Measurements from ENCODE around the gene MINAR1.

The MINAR1 gene

GRCh38 chr15:79432345-79433275 lies 474 bp downstream of the MINAR1 start:
- peak in 2 of 3 experiments; percentile 79 to 85 for DNase-seq

DNA sequence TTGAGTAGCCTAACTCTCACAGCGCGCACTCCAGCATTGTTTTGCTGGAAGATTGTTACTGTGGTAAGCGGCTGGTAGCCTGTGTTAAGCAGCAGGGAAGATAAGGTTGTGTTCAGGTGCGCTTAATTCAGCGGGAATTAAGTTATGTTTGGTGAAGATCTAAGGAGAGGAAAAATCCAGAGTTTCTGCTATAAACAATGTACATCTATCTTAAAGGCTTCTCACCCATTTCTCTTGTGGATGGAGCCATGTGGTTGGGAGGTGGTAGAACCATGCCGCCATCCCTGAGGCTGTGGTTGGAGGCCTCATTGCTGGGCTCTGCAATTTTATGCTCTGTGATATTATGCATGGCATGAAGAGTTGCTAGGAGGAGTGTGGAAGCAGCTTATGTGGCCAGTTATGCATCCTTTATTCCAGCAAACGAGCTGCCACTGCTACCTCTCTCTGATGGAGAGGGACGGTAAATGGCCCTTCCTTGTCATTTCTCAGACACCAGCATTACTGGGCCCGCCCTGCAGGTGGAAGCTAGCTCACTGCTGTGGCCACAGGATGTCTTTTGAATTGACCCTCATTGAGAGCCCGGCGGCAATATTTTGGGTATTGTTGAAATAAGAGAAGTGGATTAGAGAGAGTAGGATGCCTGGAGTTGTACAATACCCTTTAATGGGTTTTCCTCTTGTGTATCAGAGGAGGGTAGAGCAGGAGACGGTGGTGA lies 1.3 kb downstream of the MINAR1 start:
- DNase-seq: peak in 2 of 3 experiments; percentile 57 to 87

- DNase-seq: peak in 1 of 3 experiments; percentile 32
Measured at GRCh38 chr15:79434361-79434760, 2.2 kb downstream of the MINAR1 start.

DNA sequence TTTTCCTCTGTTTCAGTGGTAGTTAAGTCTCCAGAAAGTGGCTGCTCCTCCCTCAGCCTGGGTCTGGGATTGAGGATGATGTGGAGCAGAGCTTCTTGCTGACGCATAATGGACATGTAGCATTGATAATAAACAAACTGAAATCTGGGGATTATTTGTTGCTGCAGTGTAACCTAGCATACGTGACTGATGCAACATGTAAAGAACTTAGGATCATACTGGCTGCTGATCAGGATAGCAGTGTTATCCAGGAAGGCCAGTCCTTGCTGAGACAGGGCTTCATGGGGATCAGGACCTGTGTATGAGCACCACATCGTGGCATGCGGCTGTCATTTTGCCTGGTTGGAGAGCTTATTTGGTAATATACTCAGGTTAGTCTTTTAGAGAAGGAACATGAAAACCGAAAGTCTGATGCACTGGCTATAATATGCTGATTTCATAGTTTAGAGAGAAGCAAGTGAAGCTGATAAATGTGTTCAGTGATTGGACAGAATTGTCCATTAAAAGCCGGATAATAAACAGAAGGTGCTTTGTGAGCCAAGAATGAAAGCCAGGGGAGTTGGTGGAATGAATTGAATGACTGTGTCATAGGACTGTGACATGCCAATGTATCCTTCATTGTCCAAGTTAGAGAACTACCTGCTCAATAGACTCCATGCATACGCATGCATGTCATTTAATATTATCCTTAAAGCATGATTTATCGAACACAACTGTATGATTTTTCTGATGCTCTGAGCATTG lies 4.1 kb downstream of the MINAR1 start:
- no peak for DNase-seq

GRCh38 chr15:79437275-79438000 lies 5.3 kb downstream of the MINAR1 start:
- DNase-seq: no peak

DNA sequence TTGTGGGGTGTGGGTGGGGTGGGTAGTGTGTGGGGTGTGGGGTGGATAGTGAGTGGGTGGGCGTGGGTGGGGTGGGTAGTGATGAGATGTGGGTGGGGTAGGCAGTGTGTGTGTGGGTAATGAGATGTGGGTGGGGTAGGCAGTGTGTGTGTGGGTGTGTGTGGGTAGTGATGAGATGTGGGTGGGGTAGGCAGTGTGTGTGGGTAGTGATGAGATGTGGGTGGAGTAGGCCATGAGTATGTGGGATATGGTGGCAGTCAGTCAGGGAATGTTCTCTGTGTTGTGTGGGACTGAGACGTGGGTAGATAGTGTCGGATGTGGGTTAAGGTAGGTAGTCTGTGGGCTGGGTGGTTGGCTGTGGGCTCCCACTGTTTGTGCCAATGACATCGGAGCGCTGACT lies 7.1 kb downstream of the MINAR1 start:
- no peak for DNase-seq

GRCh38 chr15:79440355-79440908 lies 8.3 kb downstream of the MINAR1 start:
- DNase-seq: no peak

GRCh38 chr15:79442911-79443310 lies 10.8 kb downstream of the MINAR1 start:
- peak; percentile 23 to 94 (median 73) for DNase-seq

DNA sequence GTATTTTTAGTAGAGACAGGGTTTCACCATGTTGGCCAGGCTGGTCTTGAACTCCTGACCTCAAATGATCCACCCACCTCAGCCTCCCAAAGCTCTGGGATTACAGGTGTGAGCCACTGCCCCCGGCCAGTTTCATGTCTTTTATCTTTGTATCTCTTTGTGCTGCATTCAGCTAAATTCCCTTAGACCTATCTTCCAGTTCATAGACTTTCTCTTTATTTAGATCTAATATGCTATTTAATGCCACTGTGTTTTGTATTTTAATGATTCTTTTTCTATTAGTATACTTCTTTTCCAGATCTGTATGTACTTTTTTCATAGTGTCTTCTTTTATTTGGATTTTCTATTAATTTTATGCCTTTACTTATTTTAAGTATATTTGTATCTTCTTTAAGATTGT lies 14.9 kb downstream of the MINAR1 start:
- no peak for DNase-seq

GRCh38 chr15:79450648-79451047 lies 18.5 kb downstream of the MINAR1 start:
- peak in 1 of 3 experiments; percentile 10 for DNase-seq

GRCh38 chr15:79451361-79451999 lies 19.3 kb downstream of the MINAR1 start:
- no peak for DNase-seq

GRCh38 chr15:79452244-79453051 lies 20.3 kb downstream of the MINAR1 start:
- no peak for DNase-seq

- no peak for DNase-seq
Measured at GRCh38 chr15:79453446-79453845, 21.3 kb downstream of the MINAR1 start.

DNA sequence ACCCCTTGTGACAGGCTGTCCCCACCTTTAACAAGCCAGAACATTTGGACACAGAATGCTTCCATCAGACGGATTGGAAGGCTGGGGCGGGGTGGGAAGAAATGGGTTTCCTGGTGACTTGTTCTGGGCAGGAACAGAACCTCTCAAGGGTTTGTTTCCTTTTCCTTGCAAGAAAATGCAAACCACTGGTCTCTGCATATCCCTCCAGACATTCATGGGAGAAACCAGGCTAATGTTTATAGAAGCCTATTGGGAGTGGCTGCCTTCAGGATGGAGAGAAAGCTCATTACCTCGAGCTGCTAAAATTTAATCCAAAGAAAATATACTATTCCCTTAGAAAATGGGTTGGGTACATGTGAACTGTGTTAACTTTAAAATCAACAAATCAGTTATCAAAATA lies 21.9 kb downstream of the MINAR1 start:
- DNase-seq: no peak

- no peak for DNase-seq
Measured at GRCh38 chr15:79455361-79455760, 23.2 kb downstream of the MINAR1 start.

DNA sequence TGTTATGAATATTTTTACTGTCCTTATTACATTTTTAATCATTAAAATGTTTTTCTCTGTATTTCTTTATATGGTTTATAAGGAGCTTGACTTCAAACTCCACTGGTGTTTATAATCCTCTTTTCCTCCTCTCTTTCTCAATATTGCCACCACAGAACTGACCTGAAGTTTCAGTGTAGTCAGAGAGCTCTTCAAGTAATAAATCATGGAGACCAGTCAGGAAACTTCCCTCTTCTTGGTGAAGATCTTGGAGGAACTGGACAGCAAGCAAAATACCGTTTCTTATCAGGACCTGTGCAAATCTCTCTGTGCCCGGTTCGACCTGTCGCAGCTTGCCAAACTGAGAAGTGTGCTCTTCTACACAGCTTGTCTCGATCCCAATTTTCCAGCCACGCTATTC lies 23.8 kb downstream of the MINAR1 start:
- no peak for DNase-seq

GRCh38 chr15:79458491-79458890 lies 26.4 kb downstream of the MINAR1 start:
- DNase-seq: no peak

DNA sequence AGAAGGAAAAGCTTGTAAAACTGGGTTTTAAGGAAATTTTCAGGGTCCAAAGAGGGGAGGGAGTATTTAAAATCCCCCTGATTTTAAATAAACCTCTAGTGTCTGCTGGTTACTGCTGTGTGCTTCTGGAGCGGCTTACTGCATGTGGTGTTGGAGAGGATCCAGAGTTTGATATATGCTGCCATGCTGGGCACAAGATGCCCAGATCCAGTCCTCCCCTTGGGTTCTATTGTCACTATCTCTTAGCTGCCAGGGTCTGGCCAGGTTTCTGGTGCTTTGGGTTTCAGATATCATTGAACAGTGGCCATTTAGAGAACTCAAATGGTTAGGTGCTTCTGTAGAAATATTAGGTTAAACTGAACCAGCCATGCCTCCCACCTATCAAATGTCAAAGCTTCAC lies 27.5 kb downstream of the MINAR1 start:
- DNase-seq: no peak

DNA sequence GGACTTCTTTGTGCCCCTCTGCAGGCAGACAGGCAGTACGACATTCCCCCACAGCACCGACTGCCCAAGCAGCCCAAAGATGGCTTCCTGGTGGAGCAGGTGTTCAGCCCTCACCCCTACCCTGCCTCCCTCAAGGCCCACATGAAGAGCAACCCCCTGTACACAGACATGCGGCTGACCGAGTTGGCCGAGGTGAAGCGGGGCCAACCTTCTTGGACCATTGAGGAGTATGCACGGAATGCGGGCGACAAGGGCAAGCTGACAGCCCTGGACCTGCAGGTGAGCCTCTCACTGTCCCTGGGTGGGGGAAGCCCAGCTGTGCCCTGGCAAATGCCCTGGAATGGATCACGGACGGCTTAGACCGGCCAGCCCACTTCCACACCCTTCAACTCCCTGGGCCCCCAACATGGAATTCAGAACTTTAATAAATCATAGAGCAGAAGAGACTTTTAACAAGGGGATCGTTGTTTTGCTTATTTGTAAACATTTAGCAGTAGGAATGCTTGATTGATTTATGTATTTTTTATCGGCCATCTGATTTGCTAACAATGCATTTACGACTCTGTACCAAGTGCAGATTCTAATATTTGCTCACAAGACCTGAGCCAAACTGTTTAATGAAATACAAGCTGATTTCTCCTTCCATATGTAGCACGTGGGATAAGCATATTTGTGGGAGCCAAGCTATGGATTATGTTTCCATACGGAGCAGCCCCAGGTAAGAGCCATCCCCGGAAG lies 31.1 kb downstream of the MINAR1 start:
- DNase-seq: no peak

GRCh38 chr15:79463781-79464270 lies 31.7 kb downstream of the MINAR1 start:
- DNase-seq: no peak

All from NCI-H1417 (cell line).